GM19240 (cell line): ENCODE data around the gene CHCHD1.
"Not testable (repeated sequence)": the region's sequence is repeated elsewhere in the genome, so short reads cannot be mapped to it uniquely, and the experiment has no call there.

Experiments used
- DNase-seq: peaks from one replicate; pipeline ENCODE4 v3.0.0; 2011; ENCODE audit warnings: low spot score; ENCODE audit not compliant: insufficient read length

The CHCHD1 gene

DNA sequence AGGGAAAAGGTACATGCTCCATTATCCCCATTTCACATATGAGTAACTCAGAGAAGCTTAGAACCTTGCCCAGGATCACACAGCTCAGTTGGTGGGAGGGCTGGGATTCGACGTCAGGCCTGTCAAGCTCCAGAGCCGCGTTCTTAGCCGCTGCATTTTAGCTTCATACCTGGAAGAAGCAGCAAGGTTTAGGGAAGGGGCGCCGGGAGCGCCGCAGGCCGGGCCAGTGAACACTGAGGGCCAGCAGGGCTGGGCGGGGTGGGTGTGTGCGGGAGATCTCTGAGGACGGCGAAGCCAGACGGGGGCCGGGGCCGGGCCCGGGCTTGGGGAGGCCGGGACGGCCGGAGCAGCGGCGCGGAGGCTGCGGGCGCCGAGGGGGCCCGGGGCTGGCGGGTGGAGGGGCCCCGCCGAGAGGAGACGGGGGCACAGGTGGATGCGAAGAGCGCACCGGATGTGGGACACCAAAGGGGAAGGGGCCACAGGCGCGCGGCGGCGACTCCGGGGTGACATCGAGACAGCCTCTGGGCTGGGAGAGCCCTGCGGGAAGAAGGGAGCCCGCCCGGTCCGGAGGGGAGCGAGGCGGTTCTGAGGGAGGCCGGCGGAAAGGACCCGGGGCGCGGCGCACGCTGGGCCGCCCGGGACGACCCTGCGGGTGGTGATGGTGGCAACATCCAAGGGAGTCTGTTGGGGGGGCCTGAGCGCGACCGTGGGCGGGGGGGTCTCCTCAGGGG is 29.1 kb downstream of the CHCHD1 start:
- peak; percentile 25 for DNase-seq

DNA sequence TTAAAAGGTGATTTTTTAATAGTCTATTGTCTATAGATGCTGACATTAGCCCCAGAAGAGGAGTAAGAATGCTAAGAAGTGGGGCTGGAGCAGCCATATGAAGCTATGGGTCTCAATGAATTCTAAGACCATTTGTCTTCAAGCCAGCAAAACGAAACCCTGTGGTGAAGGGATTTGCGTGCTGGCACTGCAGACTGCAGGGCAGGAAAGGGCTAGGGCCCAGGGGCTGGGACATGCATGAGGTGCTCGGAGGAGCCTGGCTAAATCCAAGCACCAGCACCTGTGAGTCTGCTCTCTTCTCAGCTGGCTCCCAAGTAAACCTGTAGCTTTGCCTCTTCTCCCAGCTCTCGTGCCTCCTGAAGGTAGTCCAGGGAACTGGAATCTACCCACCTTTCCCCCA is 30.8 kb downstream of the CHCHD1 start:
- no peak for DNase-seq

DNA sequence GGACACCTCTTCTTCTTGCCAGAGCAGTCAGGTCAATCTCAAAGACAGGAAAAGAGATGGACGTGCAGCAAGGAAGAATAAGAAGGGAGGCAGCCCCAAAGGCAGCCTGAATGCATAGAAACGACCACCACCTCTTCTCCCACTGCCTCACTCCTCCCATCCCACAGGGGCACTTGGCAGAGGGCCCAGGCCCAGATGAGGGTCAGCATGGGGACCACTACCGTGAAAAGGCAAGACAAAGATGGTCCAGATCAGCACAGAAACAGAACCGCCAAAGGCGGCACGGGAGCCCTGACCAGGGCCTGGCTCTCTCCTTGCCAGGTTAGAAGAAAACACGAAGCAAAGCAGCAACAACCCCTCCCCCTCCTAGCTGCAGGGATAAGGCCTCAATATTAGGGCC is 31.5 kb downstream of the CHCHD1 start:
- DNase-seq = no peak

DNA sequence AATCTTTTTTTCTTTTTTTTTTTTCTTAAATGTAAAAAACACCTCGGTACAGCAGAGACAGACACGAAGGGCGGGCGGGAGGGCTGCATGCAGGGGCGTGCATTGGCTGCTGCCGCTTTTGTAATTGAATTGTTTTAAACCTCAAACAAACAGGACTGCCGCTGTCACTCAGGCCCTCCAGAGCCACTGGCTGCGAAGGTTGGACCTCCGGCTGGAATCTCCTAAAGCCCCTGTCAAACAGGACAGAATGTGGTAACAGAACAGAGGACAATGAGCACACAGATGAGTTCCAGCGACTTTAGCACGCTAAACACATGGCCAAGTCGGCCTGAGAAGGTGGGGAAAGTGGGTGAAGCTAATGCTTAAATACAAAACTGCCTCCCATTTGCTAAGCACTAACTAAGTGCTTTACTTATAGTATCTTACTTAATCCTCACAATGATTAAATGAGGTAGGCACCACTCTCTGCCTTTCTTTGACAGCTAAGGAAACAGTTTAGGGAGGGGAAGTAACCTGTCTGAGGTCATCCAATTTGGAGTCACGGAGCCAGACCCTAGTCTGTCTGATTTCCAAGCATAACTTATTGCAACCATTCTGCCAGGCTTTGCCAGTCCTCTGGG is 32.5 kb downstream of the CHCHD1 start:
- no peak for DNase-seq

DNA sequence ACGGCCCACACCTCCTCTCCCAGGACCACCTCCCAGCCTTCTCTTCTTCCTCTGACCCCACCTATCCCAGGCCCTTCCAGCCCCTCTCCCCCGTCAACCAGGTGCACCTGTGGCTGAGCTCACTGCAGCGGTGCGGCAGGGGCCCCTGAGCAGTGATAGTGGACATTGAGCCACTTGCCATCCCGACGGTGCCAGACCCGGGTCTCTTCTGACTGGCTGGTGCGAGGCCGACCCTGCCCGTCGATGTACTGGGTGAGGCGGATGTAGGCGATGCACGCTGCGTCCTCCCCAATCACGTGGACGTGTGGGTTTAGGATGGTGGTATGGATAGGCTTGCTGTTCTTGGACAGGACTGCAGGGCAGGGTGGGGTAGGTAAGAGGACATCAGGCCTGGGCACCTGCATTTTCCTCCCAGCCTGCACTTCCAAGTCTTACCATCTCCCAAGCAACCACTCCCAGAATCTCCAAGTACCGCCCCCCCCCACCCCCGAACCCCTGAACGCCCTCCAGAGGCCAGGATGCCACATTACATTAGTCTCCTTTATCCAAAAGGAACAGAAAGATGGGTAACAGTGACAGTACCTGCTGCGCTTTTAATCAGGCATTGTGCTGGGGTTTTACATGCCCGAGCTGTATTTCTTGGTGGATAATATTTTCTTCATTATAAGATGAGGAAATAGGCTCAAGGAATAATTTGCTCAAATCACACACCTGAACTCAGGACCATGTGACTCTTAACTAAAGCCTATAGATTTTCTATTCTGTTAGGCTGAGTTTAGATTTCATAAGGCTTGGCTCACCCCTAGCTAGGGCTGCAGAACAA is 33.3 kb downstream of the CHCHD1 start:
- DNase-seq = no peak

DNA sequence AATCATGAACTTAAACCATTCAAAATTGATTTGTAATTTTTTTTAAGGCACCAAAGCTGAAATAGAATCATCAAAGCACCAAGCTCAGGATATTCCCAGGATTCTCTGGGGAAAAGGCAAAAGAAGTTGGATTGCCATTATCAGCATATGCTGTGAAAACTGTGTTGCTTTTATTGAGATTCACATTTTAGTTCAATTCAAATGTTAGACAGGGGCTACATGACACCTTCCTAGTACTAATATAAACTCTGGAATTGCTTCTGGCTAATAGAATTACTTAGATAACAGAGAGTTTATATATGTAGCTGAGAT is 33.8 kb downstream of the CHCHD1 start:
- no peak for DNase-seq

DNA sequence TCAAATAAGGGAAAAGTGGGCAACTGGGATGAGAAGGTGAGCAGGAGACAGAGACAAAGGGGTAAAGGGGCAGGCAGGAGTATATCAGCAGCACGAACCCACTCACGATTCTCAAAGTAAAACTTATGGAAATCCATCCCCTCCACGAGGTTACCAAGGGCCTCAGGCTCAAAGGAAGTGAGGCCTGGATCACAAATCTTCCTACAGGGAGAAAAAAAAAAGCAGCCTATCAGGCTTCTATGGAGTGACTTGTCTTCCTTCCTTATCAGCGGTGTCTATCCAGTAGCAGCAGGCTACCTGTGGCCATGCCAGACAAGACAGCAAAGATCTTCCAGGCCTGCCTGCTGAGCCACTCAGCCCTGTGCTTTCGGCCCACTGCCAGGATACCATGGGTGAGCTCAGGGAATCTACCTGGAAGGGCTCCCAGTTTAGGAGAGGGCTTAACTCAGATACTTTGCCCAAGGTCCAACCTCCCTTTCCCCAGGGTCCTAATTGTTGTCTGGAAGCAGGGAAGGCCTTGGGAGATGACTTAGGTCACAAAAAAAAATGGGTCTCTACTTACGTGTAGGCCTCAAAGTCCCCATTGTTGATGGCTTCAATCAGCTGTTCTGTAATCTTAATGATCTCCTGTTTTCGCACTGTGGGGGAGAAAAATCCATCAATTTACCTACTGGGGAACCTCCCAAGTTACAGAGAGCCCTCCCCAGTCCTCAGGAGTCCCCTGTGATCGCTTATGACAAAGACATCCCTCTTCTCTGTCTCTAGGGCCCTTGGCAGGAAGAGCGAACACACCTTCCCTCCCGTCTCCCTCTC is 35.3 kb downstream of the CHCHD1 start:
- no peak for DNase-seq

DNA sequence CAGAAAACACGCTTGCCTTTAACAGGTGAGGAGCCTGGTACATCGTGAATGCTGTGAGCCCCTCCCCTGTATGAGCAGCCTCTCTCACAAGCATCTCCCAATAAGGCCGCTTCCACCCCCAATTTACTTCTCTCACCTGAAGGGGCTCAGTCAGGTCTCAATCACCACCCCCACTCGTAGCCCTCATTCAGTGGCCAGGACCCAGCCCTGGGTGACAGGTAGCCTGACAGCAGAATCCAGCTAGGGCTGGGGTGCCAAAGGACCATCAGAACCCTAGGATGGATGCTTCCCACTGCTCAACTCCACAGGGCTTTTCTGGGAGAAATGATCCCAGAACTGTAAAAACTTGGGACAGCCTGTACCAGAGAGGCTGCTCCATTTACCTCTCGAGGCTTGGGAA is 36.0 kb downstream of the CHCHD1 start:
- no peak for DNase-seq

DNA sequence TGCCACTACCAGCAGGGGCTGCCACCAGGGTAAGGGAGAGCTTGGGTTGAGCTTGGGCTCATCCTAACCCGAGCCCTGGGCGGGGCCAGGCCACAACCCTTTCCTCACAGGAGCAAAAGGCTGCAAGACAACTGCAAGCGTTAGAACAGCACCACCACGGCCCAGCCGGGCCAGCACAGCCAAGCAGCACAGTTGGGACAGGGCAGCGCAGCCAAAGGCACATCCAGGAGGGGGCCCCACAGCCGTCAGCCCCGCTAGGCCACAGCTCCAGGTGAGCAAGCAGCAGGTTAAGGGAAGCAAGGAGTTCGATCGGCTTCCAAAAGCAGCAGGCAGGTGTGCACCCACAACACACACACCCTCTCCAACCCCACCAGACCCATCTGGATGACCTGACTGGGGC is 36.6 kb downstream of the CHCHD1 start:
- DNase-seq = no peak

DNA sequence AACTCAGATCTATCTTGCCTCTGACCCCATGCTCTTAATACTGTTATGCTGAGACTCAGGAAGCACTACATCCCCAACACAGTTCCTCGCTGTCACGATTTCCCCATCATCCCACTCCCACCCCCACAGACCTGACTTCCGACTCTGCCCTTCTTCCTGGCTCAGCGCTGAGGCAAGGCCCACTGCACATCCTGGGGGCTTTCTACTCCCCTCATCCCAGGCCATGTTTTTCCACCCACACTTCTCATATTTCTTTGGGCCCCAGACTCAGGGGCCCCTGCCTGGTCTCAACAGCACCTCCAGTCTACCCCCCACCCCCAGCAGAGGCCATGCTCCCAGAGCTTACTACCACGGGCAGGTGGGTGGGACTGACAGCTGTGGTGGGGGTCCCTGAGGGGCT is 37.2 kb downstream of the CHCHD1 start:
- no peak for DNase-seq

DNA sequence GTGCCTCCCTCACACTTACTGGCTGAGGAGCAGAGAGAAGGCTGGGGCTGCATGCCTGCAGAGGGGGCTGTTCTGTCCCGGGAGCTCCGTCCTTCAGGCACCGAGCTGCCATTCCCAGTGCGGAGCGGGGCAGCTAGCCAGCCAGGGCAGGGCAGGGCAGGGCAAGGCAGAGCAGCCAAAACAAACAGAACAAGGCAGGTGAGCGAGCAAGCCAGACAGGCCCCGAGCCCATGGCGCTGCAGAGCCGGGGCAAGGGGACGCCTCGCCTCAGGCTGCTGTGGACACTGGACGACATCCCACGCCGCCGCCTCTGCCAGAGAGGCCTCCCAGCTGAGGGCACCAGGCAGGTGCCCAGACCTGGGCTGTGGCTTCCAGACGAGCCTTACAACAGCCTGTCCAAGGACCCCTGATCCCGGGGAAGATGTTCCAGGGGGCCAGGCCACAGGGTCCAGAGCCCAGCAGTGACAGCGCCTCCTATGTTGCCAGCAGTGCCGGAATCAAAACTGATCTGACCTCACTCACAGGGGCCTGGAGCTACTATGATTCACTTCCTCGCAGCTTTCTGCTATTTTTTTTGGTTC is 37.8 kb downstream of the CHCHD1 start:
- no peak for DNase-seq

DNA sequence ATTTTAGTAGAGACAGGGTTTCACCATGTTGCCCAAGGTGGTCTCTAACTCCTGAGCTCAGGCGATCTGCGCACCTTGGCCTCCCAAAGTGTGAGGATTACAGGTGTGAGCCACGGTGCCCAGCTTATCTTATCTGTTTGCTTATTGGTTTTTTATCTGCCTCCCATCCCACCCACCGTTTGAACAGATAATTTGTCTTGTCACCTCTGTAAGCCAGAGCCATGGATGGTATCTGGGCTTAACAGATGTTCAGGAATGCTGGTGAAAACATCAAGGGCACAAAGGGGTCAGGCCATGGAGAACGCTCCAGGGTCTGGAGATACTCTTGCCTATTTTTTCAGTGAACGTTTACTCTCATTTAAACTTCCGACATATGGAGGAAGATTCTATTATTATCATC is 41.5 kb downstream of the CHCHD1 start:
- DNase-seq = no peak

DNA sequence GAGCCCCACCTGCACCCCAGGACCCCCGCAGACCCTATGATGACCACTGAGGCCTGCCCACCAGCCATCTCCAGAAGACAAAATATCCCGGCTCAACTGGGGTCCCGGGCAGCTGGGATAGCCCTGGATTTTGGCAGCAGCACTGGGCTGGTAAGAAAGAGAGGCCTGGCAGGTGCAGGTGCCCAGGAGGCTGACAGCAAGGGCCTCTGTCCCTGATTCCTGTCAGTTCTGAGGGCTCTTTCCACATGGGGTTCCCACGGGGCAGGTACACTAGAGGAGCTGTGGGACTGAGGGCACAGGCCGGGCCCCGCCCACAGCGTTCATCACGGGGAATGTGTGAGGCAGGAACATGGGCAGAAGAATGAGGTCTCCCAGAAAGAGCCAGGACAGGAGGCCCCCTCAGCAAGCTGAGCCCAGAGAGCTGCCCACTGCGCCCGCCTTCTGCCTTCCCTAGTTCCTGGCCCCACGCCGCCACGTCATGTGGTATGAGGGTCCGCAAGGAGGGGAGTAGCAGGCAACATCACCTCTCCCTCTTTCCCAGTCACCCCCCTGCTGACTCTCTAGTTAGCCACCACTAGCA is 42.4 kb downstream of the CHCHD1 start:
- no peak for DNase-seq

DNA sequence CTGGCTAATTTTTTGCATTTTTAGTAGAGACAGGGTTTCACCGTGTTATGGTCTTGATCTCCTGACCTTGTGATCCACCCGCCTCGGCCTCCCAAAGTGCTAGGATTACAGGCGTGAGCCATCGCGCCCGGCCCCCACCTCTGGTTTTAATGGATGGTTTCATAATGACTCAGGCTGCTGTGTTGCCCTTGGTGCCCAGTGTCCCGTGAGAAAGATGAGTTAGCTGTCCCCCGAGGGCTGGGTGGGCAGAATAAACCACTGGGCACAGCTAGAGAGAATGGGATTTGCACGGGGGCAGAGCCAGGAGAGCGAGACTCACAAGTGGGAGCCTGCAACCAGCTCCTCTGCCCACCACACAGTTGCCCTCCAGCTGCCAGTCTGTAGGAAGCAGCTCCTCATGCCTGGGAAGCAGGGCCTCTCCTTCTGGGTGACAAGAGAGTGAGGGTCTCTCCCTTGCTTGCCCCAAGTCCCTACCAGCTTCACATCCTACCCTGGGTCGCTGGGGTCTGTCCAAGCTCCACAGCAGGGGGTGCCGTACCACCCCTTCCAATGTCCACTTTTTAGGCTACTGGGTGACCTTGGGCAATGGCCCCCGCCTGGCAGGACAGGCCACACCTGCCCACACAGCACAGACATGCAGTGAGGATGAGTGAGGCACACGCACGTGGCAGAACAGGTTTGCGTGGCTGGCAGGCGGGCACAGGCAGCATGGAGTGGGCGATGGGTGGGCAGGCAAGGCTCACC is 45.7 kb downstream of the CHCHD1 start:
- no peak for DNase-seq

DNA sequence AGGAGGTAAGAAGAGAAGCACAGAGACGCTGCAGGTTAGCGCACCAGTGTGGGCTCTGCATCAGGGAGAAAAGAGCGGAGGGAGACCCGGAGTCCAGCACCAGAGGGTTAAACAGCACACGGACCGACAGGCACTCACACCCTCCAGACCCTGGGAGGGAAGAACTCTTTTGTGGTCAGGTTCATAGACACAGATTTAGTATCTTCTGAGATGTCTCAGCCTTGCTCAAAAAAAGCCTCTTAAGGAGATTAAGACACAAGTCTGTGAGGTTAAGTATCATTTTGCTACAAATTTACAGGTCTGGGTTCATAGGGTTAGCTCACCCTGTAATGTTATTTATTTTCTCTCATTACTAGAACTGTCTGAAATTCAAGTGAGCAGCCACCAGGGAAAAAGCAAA is 46.3 kb downstream of the CHCHD1 start:
- no peak for DNase-seq

DNA sequence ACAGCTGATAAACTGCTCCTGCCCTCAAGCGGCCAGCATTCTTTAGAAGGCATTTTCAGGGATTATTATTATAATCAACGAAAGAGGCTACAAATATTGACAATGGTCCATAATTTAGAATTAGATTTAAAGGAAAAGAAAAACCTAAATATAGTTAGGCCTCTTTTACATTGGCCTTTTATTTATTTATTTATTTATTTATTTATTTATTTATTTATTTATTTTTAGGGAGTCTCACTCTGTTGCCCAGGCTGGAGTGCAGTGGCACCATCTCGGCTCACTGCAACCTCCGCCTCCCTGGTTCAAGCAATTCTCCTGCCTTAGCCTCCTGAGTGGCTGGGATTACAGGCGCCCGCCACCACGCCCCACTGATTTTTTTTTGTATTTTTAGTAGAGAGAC is 47.2 kb downstream of the CHCHD1 start:
- DNase-seq = not testable (repeated sequence)
